Loucy (cell line): ENCODE data around the gene CYP19A1.

Experiments
- H2AFZ ChIP-seq: fragments of 200-600 bp; sonication (generic); 2 replicates; pipeline ENCODE4 v1.6.0; 2016; ENCODE audit warnings: antibody characterized with exemption, mild to moderate bottlenecking, low read length, moderate library complexity
- H3F3A ChIP-seq: fragments of 200-600 bp; 2 replicates; pipeline ENCODE4 v1.6.0; 2016; ENCODE audit warnings: antibody characterized with exemption, low read depth, mild to moderate bottlenecking
- H3K27me3 ChIP-seq: fragments of 200-600 bp; sonication (generic); 2 replicates; pipeline ENCODE4 v1.6.1; 2014; ENCODE audit warnings: low read length, mild to moderate bottlenecking; ENCODE audit not compliant: insufficient read depth, poor library complexity, severe bottlenecking
- H3K36me3 ChIP-seq: fragments of 200-600 bp; sonication (generic); 2 replicates; pipeline ENCODE4 v1.6.1; 2016; ENCODE audit warnings: low read length; ENCODE audit not compliant: insufficient read depth
- H3K4me1 ChIP-seq: fragments of 200-600 bp; sonication (generic); 2 replicates; pipeline ENCODE4 v1.5.1; 2014; ENCODE audit warnings: low read length, mild to moderate bottlenecking; ENCODE audit not compliant: insufficient read depth, poor library complexity, severe bottlenecking
- H3K4me2 ChIP-seq: fragments of 200-600 bp; sonication (generic); 2 replicates; pipeline ENCODE4 v1.6.0; 2014; ENCODE audit warnings: antibody characterized with exemption, low read length, low read depth, mild to moderate bottlenecking; ENCODE audit not compliant: poor library complexity, severe bottlenecking
- H3K4me3 ChIP-seq: fragments of 200-600 bp; sonication (generic); 2 replicates; pipeline ENCODE4 v1.5.1; 2014; ENCODE audit warnings: low read length, mild to moderate bottlenecking, mixed read lengths; ENCODE audit not compliant: poor library complexity, severe bottlenecking
- H3K79me2 ChIP-seq: fragments of 200-600 bp; sonication (generic); 2 replicates; pipeline ENCODE4 v1.6.1; 2014; ENCODE audit warnings: low read length; ENCODE audit not compliant: insufficient read depth
- H3K9ac ChIP-seq: fragments of 200-600 bp; sonication (generic); 2 replicates; pipeline ENCODE4 v1.6.0; 2014; ENCODE audit warnings: mild to moderate bottlenecking, low read depth, low read length, moderate library complexity; ENCODE audit not compliant: poor library complexity, severe bottlenecking
- H3K9me2 ChIP-seq: fragments of 200-600 bp; sonication (generic); replicated peaks from 2 replicates; pipeline ENCODE4 v1.6.1; 2016; ENCODE audit warnings: low read depth, low read length, mixed read lengths
- H3K9me3 ChIP-seq: fragments of 200-600 bp; sonication (generic); 2 replicates; pipeline ENCODE4 v1.6.1; 2014; ENCODE audit warnings: mild to moderate bottlenecking, antibody characterized with exemption, low read length, low read depth; ENCODE audit not compliant: insufficient read depth
- H4K20me1 ChIP-seq: fragments of 200-600 bp; sonication (generic); 2 replicates; pipeline ENCODE4 v1.6.0; 2014; ENCODE audit warnings: antibody characterized with exemption, low read length, mild to moderate bottlenecking; ENCODE audit not compliant: insufficient read depth, poor library complexity, severe bottlenecking
- CTCF ChIP-seq: fragments of 200-600 bp; sonication (generic); conservative IDR thresholded peaks from 2 replicates; pipeline ENCODE4 v1.5.1; 2014; ENCODE audit warnings: mild to moderate bottlenecking, antibody characterized with exemption, low read length
- EZH2phosphoT487 ChIP-seq: fragments of 200-600 bp; IDR thresholded peaks from 2 replicates; pipeline ENCODE4 v1.6.1; 2018; ENCODE audit warnings: antibody characterized with exemption, mild to moderate bottlenecking, moderate library complexity, borderline replicate concordance

The CYP19A1 gene

GRCh38 chr15:51371266-51371665 is 32.9 kb upstream of the CYP19A1 start:
- Histone ChIP-seq H3K4me1 (no peaks in the 10 kb centered on the region), H3K9me2 (no peaks in the 10 kb centered on the region), H3K79me2 (no peaks in the 10 kb centered on the region), H3K9ac (no peak overlapping the region), H2AFZ (no peak overlapping the region), H3K9me3 (no peaks in the 10 kb centered on the region), H3F3A (no peaks in the 10 kb centered on the region), H3K4me2 (no peak overlapping the region), H3K36me3 (no peaks in the 10 kb centered on the region), H3K4me3 (no peak overlapping the region), H3K27me3 (no peaks in the 10 kb centered on the region), H4K20me1 (no peaks in the 10 kb centered on the region)
- TF ChIP-seq CTCF (no peak), EZH2phosphoT487 (no peak)

GRCh38 chr15:51369451-51369761 is 31.0 kb upstream of the CYP19A1 start:
- Histone ChIP-seq H3K4me3 (no peak overlapping the region), H3K4me2 (no peak overlapping the region), H3K27me3 (no peaks in the 10 kb centered on the region), H3K36me3 (no peaks in the 10 kb centered on the region), H3K9ac (no peak overlapping the region), H4K20me1 (no peaks in the 10 kb centered on the region), H3K9me3 (no peaks in the 10 kb centered on the region), H3F3A (no peaks in the 10 kb centered on the region), H3K9me2 (no peaks in the 10 kb centered on the region), H3K79me2 (no peaks in the 10 kb centered on the region), H3K4me1 (no peaks in the 10 kb centered on the region), H2AFZ (no peak overlapping the region)
- TF ChIP-seq EZH2phosphoT487: no peak
- TF ChIP-seq CTCF: no peak

GRCh38 chr15:51368751-51369450 is 30.5 kb upstream of the CYP19A1 start:
- no peaks in the 10 kb centered on the region for H3K79me2 ChIP-seq
- no peaks in the 10 kb centered on the region for H3K9me3 ChIP-seq
- H3K4me1 ChIP-seq: no peaks in the 10 kb centered on the region
- H3F3A ChIP-seq: no peaks in the 10 kb centered on the region
- H3K9me2 ChIP-seq: no peaks in the 10 kb centered on the region
- no peaks in the 10 kb centered on the region for H4K20me1 ChIP-seq
- H3K4me2 ChIP-seq: no peak overlapping the region
- TF ChIP-seq CTCF (no peak), EZH2phosphoT487 (no peak)
- H3K9ac ChIP-seq: no peak overlapping the region
- no peak overlapping the region for H2AFZ ChIP-seq
- no peaks in the 10 kb centered on the region for H3K36me3 ChIP-seq
- H3K4me3 ChIP-seq: no peak overlapping the region
- H3K27me3 ChIP-seq: no peaks in the 10 kb centered on the region
